ENCODE data around the gene SIK3. TPM values are rescaled to one million over a fixed set of nuclear protein-coding genes. Genes with fewer than 3 reads are reported as not detected.

Gene SIK3
- total RNA-seq, 1 experiment from 2014 or later, result 14.5 TPM

DNA sequence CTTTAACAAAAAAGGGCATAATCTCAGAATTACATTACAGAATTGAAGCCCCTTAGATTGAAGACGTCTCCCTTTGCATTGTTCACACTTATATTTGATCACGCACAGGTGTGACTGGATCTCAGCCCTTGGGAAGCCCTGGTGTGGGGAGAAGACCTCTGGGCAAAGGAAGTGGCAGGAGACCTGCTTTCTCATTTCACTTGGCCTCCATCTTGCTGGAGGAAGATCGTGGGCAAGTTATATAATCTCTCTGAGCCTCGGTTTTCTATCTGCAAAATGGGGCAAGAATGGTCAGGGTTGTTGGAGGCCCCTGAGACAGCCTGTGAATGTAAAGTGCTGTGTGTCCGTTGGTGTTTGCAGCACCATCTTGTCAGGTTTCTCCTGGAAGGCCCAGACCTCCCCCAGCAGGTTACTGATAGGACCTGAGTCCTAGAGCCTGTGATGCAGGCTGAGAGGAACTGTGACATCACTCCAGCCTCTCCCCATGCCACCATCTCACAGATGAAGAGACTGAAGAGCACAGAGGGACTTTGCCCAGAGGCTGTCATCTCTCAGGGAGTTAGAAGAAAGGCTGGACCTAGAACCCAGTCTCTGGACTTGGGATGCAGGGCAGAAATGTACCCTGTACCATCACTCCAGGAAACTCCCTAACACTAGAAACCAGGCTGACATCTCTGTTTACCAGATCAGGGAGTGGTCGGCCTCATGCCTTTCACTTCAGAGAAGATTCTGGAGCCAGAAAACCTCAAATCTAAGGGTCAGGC, 259.7 kb downstream of the SIK3 start:
- Histone ChIP-seq H4K20me1 (ENCODE audit: low read length) (no peaks in the 10 kb centered on the region), H3K27ac (ENCODE audit: low read length) (no peak overlapping the region), H3K4me1 (ENCODE audit: insufficient read depth, low read length) (peaks cover 7% of the 10 kb centered on the region), H3K79me2 (ENCODE audit: low read length) (no peaks in the 10 kb centered on the region), H3K4me3 (ENCODE audit: low read length) (no peak overlapping the region), H3K9me3 (ENCODE audit: low read length) (no peaks in the 10 kb centered on the region), H2AFZ (ENCODE audit: low read length) (no peak overlapping the region), H3K36me3 (ENCODE audit: low read depth, low read length) (0 out of 2 replicates have a peak, but pooled peaks cover 2% of the 10 kb centered on the region), H3K27me3 (ENCODE audit: low read length) (no peaks in the 10 kb centered on the region), H3K9me2 (replicated peaks; ENCODE audit: low read length) (no peaks in the 10 kb centered on the region), H3K4me2 (ENCODE audit: low read length) (no peak overlapping the region), H3K9ac (ENCODE audit: low read length) (no peak overlapping the region), H3F3A (ENCODE audit: low read length, unreplicated experiment) (no peaks in the 10 kb centered on the region)
- ChIA-PET CTCF (no interaction called here), POLR2A (ENCODE audit: unreplicated experiment) (no interaction called here)
- intact Hi-C loops (cut with micrococcal nuclease), result loop anchor here (5.0 kb wide), 1 partner anchor 66 kb away; the partner anchor contains the start of gene BUD13
- TF ChIP-seq EZH2 (IDR thresholded peaks at IDR 0.05; ENCODE audit: low read length, unreplicated experiment), result no peak
- TF ChIP-seq, protein P1, sequence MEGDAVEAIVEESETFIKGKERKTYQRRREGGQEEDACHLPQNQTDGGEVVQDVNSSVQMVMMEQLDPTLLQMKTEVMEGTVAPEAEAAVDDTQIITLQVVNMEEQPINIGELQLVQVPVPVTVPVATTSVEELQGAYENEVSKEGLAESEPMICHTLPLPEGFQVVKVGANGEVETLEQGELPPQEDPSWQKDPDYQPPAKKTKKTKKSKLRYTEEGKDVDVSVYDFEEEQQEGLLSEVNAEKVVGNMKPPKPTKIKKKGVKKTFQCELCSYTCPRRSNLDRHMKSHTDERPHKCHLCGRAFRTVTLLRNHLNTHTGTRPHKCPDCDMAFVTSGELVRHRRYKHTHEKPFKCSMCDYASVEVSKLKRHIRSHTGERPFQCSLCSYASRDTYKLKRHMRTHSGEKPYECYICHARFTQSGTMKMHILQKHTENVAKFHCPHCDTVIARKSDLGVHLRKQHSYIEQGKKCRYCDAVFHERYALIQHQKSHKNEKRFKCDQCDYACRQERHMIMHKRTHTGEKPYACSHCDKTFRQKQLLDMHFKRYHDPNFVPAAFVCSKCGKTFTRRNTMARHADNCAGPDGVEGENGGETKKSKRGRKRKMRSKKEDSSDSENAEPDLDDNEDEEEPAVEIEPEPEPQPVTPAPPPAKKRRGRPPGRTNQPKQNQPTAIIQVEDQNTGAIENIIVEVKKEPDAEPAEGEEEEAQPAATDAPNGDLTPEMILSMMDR (conservative IDR thresholded peaks at IDR 0.05; ENCODE audit: low read depth, low read length), result no peak
- no peak for TF ChIP-seq EZH2phosphoT487 (IDR thresholded peaks at IDR 0.05; ENCODE audit: borderline replicate concordance, low read length)
- ATAC-seq (no peak), DNase-seq (no peak)
- BruUV-seq (replicated peaks), result no TSS peak

GRCh38 chr11:116837231-116838091, 260.8 kb downstream of the SIK3 start, which contains the start of gene APOA1:
Gene APOA1, minus strand, starts transcription at chr11:116837622. Its CDS starts 235 bp downstream, at chr11:116837387.
- TF ChIP-seq EZH2 (IDR thresholded peaks at IDR 0.05; ENCODE audit: low read length, unreplicated experiment) (no peak), EZH2phosphoT487 (IDR thresholded peaks at IDR 0.05; ENCODE audit: borderline replicate concordance, low read length) (no peak)
- TF ChIP-seq, protein P1 (conservative IDR thresholded peaks at IDR 0.05; ENCODE audit: low read depth, low read length), result no peak
- DNase-seq (no peak), ATAC-seq (no peak)
- Histone ChIP-seq H3K4me2 (ENCODE audit: low read length) (peak within 1 kb of the TSS; percentile 89; the same call in 1 of the 2 replicates), H3K27me3 (ENCODE audit: low read length) (no peaks in the 10 kb centered on the region), H3K9ac (ENCODE audit: low read length) (no peak within 1 kb of the TSS), H3K79me2 (ENCODE audit: low read length) (no peaks in the 10 kb centered on the region), H3F3A (ENCODE audit: low read length, unreplicated experiment) (no peaks in the 10 kb centered on the region), H4K20me1 (ENCODE audit: low read length) (no peaks in the 10 kb centered on the region), H3K9me3 (ENCODE audit: low read length) (no peaks in the 10 kb centered on the region), H2AFZ (ENCODE audit: low read length) (no peak within 1 kb of the TSS), H3K4me3 (ENCODE audit: low read length) (no peak within 1 kb of the TSS), H3K9me2 (replicated peaks; ENCODE audit: low read length) (no peaks in the 10 kb centered on the region), H3K36me3 (ENCODE audit: low read depth, low read length) (no peaks in the 10 kb centered on the region), H3K27ac (ENCODE audit: low read length) (no peak within 1 kb of the TSS), H3K4me1 (ENCODE audit: insufficient read depth, low read length) (peaks cover 7% of the 10 kb centered on the region)
- BruUV-seq (replicated peaks), result no TSS peak
- intact Hi-C loops (cut with micrococcal nuclease), result loop anchor here (5.0 kb wide), 1 partner anchor 65 kb away; the partner anchor contains the start of gene BUD13
- ChIA-PET POLR2A (ENCODE audit: unreplicated experiment) (interaction anchor here (0.6 kb wide), 1 partner anchor 30 kb away, joined by 3 read pairs; no protein-coding TSS in a partner anchor), CTCF (interaction anchor here (2.3 kb wide), 1 partner anchor 50 kb away, joined by 16 read pairs; the partner anchor contains the start of gene ZPR1)
